Left colon (tissue), 2 donors: ENCODE data around the gene BHMT2. TPM values are rescaled to one million over a fixed set of nuclear protein-coding genes. Genes with fewer than 3 reads are reported as not detected.

Source experiments
- ATAC-seq: fragments of 200-7000 bp; cut with Tn5 transposase; one replicate; pipeline ENCODE4 v1.9.1; 2020; ENCODE audit warnings: mild to moderate bottlenecking, moderate library complexity
- DNase-seq, 2 donors: peaks; one replicate each; pipeline ENCODE4 v3.0.0-alpha.2; 2020
- intact Hi-C, 2 donors: fragments of 100-400 bp; cut with DNase I in 1 of 2; cut with micrococcal nuclease in 1 of 2; formaldehyde crosslinking; loops; one replicate each; pipeline versions ENCODE4 v1.11.2 to v1.14.0; 2022; cut with DNase I, micrococcal nuclease
- long read RNA-seq: library from polyadenylated mRNA; unstranded; transcript quantifications from one replicate; pipeline ENCODE4 v2.0.0, GENCODE V29; 2021
- total RNA-seq, 2 donors: library from RNA; stranded (reverse); fragmentation: NEBNext Ultra II Directional; extraction: Animal tissue kit (Norgen Biotek cat#: 25700); gene quantifications; one replicate each; pipeline ENCODE4 v1.2.1, GENCODE V29; 2021
- donor health status: DM: no; HTN: no; CAD: no.
- donor health status: DM: yes; HTN: yes; CAD: no.

Gene BHMT2, protein sequence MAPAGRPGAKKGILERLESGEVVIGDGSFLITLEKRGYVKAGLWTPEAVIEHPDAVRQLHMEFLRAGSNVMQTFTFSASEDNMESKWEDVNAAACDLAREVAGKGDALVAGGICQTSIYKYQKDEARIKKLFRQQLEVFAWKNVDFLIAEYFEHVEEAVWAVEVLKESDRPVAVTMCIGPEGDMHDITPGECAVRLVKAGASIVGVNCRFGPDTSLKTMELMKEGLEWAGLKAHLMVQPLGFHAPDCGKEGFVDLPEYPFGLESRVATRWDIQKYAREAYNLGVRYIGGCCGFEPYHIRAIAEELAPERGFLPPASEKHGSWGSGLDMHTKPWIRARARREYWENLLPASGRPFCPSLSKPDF
- 1 to 10 TPM in 1 of 2 donors, under 1 TPM in 1; 0.98 to 1.6 TPM for total RNA-seq
- long read RNA-seq: 0 reads

DNA sequence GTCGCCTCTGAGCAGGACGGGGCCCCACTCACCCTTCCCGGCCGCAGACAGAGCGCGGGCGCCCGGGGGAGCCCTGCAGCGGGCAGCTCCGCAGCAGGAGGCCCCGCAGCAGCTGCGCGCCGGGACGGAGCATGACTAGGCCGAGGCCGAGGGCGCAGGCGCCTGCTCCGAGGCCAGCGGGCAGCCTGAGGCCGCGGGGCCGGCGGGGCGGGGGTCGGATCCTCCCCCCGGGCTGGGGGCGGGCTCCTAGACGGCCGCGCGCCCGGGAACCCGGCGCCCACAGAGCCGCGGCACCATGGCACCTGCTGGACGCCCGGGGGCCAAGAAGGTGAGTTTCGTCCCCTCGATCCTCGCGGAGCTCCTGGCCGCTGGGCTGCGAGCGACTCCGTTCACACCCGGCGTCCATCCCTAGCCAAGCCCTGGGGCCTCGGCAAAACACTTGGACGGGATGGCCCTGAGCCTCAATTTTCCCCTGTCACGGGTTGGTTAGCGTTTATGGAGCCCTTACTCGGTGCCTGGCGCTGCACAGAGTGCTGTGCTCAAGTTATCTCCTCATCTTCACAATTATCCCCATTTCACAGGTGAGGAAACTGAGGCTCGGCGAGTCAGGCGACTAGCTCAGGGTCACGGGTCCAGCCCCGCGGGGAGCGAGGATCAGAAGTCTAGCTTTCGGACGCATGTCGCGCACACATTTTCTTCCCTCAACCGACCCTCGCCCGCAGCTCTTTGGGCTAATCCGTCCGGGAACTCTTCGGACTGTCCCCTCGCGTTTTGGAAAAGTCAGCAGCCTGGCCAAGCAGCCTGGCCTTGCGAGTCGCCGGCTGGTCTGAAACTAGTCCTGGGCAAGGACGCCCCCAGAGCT, at the start of gene BHMT2, which contains the start of gene DMGDH:
Gene BHMT2 (plus strand): TSS at position 280 of the 862 bp plus-strand sequence. CDS start 16 bp downstream, at position 296.
Gene DMGDH (minus strand): TSS at position 187 of the 862 bp plus-strand sequence. CDS start 54 bp downstream, at position 133.
- intact Hi-C loops: no loop called here
- ATAC-seq (peak; percentile 30), DNase-seq (peak; percentile 11 to 26)

DNA sequence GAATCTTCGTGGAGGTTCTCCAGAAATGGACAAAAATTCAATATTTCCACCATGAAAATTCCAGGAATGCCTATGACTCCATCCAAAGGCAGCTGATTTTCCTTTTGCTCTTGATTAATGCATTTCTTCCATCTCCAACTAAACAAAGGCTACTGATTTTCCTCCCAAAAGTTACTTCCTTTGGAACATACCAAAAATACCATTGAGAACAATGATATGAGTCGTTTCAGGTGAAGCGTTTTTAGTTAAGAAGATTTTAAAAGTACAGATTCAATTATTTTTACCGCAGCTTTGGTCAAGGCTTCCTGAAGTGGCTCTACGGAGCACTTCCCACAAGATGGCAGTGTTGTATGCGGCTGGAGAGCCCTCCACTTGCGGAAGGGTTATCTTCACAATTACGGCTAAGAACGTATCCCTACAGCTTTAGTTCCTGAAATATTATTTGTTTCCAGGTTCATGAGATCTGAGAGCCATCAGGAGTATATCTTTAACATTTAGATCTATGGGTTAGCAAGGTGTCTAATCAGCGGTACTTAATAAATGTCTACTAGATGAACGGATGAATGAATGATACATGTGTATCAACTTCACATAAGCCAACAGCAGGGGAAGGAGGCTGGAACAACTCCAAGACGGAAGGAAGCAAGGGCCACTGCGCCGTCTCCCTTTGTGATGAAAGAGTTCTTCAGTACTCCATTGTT, 48.6 kb upstream of the BHMT2 start:
- DNase-seq: peak; percentile 44 to 53
- ATAC-seq: peak; percentile 87
- intact Hi-C loops: loop anchor here in 1 of 2 donors (5.0 kb wide), 1 partner anchor 441 kb away; no protein-coding TSS in a partner anchor

DNA sequence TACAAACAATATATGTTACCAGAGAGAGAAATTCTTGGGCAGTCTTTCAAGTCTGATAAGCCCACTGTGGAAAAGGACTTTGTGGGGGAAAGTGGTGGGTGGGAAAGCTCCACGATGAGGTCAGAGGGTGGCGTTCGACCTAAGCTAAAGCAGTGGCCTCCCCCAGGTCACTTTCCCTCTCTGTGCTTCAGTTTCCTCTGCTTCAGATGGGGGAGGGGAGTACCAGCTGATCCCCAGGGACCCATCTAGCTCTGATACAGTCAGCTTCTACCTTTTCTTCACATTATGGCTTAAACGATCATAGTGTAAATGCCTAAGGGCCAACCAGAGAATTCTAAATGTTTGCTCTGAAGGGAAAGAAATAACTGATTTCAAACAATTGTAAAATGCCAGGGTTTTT, 47.8 kb upstream of the BHMT2 start:
- no peak for DNase-seq
- intact Hi-C loops: loop anchor here in 1 of 2 donors (5.0 kb wide), 1 partner anchor 441 kb away; no protein-coding TSS in a partner anchor
- no peak for ATAC-seq

DNA sequence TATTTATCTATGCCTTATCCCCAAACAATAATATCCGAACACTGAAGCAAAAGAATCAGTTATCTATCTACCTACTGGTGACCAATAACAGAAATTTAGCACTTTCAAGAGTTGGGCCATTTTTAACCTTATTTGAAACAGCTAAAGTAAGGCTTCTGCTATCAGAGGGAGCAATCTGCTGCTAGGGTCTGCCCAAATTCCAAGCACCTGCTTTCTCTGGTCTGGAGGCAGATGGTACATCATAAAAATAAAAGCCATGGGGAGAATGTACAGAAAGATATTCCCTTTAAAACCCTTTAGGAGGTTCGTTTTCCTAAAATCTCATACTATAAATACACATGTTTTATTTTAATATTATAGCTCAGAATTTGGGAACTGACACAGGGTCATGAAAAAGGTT, 46.8 kb upstream of the BHMT2 start:
- intact Hi-C loops: loop anchor here in 1 of 2 donors (5.0 kb wide), 1 partner anchor 440 kb away; no protein-coding TSS in a partner anchor

DNA sequence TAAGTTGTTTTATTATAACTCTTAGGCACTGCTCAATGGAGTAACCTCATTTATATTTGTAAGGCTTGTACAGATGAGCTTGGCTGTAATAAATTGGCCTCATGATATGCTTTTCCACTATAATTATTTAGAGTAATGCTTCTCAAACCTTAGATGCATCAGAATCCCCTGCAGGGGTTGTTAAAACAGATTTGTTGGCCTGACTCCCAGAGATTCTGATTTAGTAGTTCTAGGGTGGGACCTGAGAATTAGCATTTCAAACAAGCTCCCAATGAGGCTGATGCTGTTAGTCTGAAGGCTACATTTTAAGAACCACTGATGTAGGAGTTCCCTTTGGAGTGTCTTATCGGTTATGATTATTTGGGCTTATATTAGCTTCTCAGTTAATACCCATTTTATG, 46.2 kb upstream of the BHMT2 start:
- intact Hi-C loops: loop anchor here in 1 of 2 donors (5.0 kb wide), 1 partner anchor 439 kb away; no protein-coding TSS in a partner anchor

More for the DNA sequence above, 46.8 kb upstream of the BHMT2 start:
- no peak for ATAC-seq
- DNase-seq: no peak

DNA sequence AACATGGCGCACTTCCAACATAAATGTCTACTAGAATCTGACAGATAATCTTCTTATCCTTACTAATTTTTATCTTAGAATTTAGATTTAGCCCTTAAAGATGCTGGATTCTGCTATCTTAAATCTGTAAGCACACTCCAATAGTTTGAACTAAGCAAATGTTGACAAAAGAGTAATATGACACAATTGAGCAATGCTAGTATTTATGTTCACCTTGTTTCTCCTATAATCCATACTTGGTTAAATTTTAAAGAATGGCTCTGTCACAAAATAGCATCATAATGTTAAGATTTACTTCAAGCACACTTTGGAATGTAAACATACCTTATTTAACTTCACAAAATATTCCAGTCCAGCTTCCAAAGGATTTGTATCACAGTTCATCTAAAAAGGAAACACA, 45.6 kb upstream of the BHMT2 start:
- no peak for DNase-seq
- no peak for ATAC-seq

More for the DNA sequence above, 46.2 kb upstream of the BHMT2 start:
- DNase-seq (no peak), ATAC-seq (no peak)

DNA sequence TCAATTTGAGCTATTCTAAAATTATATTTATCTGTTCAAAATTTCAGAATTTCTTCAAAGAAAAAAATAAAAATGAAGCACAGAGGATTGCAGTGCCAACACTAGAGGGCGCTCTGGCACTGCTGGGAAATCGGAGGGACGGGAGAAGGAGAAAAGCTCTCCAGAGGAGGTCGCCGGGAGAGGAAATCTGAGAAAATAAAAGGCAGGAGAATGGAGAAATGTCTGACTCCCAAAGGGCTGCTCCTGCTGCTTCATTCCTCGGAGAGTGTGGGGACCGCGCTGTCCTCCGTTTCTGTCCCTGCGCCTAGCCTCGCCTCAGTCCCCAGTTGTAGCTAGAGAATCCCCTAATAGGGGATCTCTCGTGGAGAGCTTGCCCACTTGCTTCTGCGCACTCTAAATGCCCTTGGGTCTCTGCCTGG, 44.5 kb upstream of the BHMT2 start:
- ATAC-seq (peak; percentile 47), DNase-seq (peak in 1 of 2 donors; percentile 56)
- intact Hi-C loops: loop anchor here in 1 of 2 donors (2.0 kb wide), 1 partner anchor 108 kb away; no protein-coding TSS in a partner anchor

More for the DNA sequence above, 45.6 kb upstream of the BHMT2 start:
- intact Hi-C loops: loop anchor here in 1 of 2 donors (2.0 to 5.0 kb wide), 2 partner anchors 109 to 438 kb away; no protein-coding TSS in a partner anchor

DNA sequence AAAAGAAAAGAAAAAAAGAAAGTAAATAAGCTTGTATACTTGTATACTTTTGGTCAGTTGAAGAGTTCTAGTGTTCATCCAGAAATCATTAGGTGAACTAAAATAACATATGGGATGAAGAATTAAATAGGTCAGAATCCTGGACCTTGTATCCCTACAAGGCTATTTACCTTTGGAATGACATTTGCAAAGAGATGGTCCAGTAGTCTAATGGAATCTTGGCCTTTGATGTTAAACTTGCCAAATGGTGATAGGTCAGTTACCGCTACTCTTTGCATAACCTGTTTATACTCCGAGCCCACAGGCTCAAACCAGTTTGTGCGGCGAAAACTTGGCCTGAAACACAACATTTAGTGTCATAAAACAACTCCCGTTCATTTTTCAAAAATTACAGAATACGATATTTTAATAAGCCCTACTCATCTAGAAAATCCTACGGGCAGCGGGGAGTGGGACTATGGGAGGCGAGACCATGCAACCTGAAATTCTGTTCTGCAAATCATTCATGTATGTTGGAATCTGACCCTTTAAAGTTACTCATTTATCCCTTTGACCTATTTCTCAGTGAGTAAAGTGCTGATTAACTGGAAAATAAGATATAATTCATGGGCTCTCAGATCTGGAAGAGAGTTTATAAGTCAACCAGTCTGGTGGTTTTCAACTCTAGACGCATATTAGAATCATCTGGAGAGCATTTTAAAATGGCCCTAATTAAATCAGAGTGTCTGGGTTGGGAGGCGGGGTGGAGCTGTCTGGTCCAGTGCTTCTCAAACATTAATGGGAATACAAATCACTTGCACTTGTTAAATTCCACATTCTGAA, 38.7 kb upstream of the BHMT2 start:
- ATAC-seq: no peak
- no peak for DNase-seq
- intact Hi-C loops: no loop called here

DNA sequence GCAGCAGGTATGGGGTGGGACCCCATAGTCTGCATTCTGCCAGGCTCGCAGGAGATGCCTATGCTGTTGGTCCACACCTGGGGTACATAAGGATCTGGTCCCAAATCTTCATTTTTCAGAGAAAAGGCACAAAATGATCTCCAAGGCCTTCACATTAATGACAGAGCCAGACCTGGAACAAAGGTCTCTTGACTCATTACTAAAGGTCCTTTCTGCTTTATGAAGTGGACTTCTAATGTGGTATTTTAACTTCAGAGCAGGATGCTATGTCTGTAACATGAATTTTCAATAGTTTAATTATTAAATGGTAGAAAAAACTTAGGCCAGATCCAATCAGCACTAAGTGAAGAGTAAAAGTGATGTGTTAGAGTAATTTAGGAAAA, 38.1 kb upstream of the BHMT2 start:
- ATAC-seq: no peak
- intact Hi-C loops: no loop called here
- no peak for DNase-seq

DNA sequence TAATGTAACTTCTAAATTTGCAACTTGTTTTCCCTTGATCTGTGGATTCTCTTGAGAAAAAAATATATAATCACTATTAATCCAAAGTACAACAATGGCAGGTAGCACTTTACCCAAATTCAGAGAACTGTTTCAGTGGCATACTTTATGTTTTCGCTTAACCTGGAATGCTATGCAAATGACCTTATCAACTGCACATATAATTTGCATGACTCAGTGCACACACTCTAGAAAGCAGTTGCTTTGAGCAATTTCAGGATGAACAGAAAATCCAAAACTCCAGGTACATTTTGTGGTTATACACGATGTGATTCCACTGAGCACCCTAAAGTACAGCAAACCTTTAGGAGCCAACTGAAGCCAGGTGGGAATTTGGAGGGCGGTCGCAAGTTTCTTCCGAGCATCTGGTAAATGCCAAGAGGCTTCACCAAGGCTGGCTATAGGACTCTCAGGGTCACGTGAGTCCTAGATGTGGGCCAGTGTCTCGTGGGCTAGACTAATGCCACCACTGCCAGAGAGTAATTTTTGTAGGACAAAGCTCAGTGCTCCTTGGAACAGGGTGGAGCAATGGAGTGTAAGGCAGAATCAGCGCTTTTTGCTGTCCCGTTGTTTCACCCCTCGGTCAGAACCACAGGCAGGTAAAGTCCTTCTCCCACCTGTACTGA, 37.4 kb upstream of the BHMT2 start:
- no peak for ATAC-seq
- intact Hi-C loops: no loop called here
- DNase-seq: no peak

DNA sequence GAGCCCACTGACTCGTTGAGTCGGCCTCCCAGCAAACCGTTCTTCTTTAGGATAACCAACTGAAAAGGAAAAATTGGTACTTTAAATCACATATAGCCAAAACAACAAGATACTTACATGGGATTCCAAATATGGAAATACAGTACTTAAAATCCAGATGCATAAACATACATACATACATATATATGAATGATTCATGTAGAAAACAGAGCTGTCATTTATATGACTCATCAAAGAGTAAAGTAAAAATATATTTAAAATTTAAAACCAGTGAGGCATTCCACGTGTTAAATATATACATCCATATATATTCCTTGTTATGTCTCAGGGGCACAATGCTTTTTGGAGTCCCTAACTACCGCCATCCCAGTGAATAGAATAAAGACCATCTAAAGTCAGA, 36.8 kb upstream of the BHMT2 start:
- intact Hi-C loops: no loop called here
- DNase-seq: no peak

DNA sequence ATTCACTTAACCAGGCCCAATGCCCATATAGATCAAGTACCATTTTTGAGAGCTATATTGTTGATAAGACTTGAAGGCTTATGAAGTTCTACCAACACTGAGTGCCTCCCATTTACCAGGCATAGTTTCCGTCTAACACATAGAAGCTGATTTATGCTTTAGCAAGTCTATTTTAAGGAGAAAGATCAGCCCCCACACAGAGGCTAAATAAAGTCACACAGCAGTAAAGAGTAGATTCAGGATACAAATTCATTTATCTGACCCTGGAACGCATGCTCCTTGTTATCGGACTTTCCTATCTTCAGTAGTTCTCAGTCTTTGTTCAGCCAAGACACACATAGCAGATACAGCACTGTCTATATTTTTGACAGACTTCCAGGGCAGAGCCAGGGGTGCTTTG, 34.3 kb upstream of the BHMT2 start:
- intact Hi-C loops: no loop called here
- DNase-seq (no peak), ATAC-seq (no peak)

More for the DNA sequence above, 36.8 kb upstream of the BHMT2 start:
- ATAC-seq: no peak

DNA sequence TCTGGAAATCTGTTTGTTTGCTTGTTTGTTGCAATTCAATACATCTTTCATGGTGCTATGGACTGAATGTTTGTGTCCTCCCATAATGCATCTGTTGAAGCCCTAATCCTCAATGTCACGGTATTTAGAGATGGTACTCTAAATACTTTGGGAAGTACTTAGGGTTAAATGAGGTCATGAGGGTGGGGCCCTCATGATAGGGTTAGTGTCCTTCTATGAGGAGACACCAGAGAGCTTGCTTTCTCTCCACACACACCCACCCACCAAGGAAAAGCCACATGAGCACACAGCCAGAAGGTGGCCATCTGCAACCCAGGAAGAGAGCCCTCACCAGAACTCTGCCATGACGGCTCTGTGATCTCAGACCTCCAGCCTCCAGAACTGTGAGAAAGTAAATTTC, 32.8 kb upstream of the BHMT2 start:
- intact Hi-C loops: no loop called here
- ATAC-seq (no peak), DNase-seq (no peak)

DNA sequence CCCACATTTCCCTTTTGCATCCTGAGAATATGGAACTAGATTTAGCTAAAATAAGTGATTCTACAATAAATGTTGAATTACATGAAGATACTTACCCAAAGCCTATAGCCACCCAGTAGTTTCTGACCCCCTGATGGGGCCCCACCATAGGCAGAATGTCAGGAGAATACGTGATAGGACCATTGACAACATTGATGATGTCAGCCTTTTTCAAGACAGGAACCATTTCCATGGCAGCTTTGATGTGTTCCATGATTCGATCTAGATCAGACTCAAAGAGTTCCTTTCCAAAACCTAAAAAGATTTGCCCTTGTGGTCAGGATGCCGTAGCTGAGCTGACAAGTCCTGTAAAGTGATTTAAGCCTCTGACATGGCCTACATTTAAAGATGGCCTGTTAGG, 27.4 kb upstream of the BHMT2 start:
- DNase-seq (no peak), ATAC-seq (no peak)
- intact Hi-C loops: no loop called here

DNA sequence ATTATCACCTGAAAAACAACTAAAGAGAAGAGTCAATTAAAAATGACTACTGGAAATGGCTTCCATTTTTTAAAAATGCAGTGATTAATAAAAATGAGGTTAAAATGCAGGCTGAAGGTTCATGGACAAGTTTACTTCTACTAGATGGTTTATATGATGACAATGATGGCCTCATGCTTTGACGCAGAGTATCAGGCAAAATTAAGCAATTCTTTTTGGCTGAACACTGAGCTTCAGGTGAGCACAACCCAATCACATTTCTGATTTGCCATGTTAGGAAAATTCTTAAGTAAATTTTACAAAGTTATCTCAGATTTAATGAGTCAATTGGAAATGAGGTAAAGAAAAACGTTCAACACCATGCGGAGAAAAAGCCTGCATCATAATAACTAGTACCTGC, 22.4 kb upstream of the BHMT2 start:
- no peak for DNase-seq
- ATAC-seq: no peak
- intact Hi-C loops: no loop called here

DNA sequence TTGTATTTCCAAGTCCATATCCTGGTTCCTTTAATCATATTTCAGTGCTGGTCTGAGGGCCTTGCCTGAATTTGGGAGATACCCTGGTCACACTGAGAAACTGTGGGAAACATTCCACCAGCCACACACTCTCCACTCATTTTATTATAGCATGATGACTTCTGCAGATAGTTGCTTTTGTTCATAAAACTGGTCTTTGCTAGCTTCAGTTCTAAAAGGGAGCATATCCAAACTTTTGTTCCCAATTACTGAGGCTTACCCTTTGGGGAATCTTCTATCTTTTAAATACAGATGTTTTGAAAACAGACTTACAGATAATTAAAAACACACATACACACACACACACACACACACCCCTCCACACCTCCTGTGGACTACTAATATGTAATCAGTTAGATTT, 21.1 kb upstream of the BHMT2 start:
- intact Hi-C loops: no loop called here
- no peak for DNase-seq
- no peak for ATAC-seq

DNA sequence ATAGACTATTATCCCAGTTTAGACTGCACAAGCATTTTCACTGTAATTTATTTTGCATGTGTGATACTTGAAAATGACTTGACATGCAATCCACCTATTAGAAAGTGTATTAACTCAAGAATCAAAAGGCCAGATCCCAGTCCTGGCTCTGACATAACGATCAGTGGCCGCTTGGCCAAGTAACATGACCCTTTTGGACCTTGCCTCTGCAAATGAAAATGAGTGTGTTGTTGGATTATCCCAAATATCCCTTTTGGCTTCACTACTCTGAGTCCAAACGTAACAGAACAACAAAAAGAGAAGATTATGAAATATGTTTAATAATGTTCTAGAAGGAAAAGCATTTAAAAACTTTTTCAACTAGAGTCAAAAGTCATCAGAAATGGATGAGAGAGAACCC, 19.1 kb upstream of the BHMT2 start:
- DNase-seq: no peak
- intact Hi-C loops: no loop called here
- no peak for ATAC-seq
